ENCODE data around the gene ATF7IP2. TPM values are rescaled to one million over a fixed set of nuclear protein-coding genes. Genes with fewer than 3 reads are reported as not detected.

ATF7IP2 gene
- total and polyA plus RNA-seq, 2 of the 13 experiments (the other 11 are each of a cell fraction or from before 2014, with no cell fraction given), result 117 to 217 TPM

- no peak for TF ChIP-seq U2AF2 (IDR thresholded peaks at IDR 0.05; ENCODE audit: low read depth, low read length)
- TF ChIP-seq RXRA (CRISPR knock-in tag; IDR thresholded peaks at IDR 0.05), result peak; percentile 50; the same call in 1 of the 2 replicates
- no peak; the same call in 1 of the 2 replicates for TF ChIP-seq ZNF292 (CRISPR knock-in tag; IDR thresholded peaks at IDR 0.05; ENCODE audit: borderline replicate concordance, low read depth)
- TF ChIP-seq TCF7 (IDR thresholded peaks at IDR 0.05; ENCODE audit: low read depth), result peak; percentile 84
- TF ChIP-seq ZNF841 (CRISPR knock-in tag; IDR thresholded peaks at IDR 0.05; ENCODE audit: borderline replicate concordance), result no peak
- TF ChIP-seq NFAT5 (CRISPR knock-in tag; IDR thresholded peaks at IDR 0.05), result no peak
- TF ChIP-seq KAT2B (IDR thresholded peaks at IDR 0.05; ENCODE audit: borderline replicate concordance, low read depth, low read length), result no peak
- no peak for TF ChIP-seq ZNF512 (CRISPR knock-in tag; IDR thresholded peaks at IDR 0.05)
- TF ChIP-seq ZNF580 (CRISPR knock-in tag; IDR thresholded peaks at IDR 0.05; ENCODE audit: borderline replicate concordance, low read depth), result no peak; the same call in 1 of the 2 replicates
- no peak for TF ChIP-seq RFX1 (IDR thresholded peaks at IDR 0.05)
- TF ChIP-seq PCBP1 (IDR thresholded peaks at IDR 0.05; ENCODE audit: borderline replicate concordance, low read depth, low read length), result no peak
- no peak for TF ChIP-seq SUZ12 (IDR thresholded peaks at IDR 0.05; ENCODE audit: low read depth, low read length)
- TF ChIP-seq MAFK (conservative IDR thresholded peaks at IDR 0.05 in 1 of 2, IDR thresholded peaks at IDR 0.05 in 1 of 2; ENCODE audit: low read length in 2 of 2), result no peak
- TF ChIP-seq ZBTB38 (CRISPR knock-in tag; IDR thresholded peaks at IDR 0.05), result no peak
- no peak for TF ChIP-seq CBX1 (IDR thresholded peaks at IDR 0.05; ENCODE audit: low read depth)
- TF ChIP-seq ZNF17 (CRISPR knock-in tag; IDR thresholded peaks at IDR 0.05), result no peak
- no peak for TF ChIP-seq WIZ (CRISPR knock-in tag; IDR thresholded peaks at IDR 0.05)
- no peak for TF ChIP-seq MAX (IDR thresholded peaks at IDR 0.05)
- no peak for TF ChIP-seq GPN1 (CRISPR knock-in tag; IDR thresholded peaks at IDR 0.05; ENCODE audit: borderline replicate concordance)
Observed at GRCh38 chr16:10362077-10362863, 23.6 kb upstream of the ATF7IP2 start (continued).
